ENCODE data around the gene RNF130. TPM values are rescaled to one million over a fixed set of nuclear protein-coding genes. Genes with fewer than 3 reads are reported as not detected.

The RNF130 gene
- total and polyA plus RNA-seq, 9 of the 15 experiments (the other 6 are each of a cell fraction or from before 2014, with no cell fraction given), result 5.8 to 39.4 (median 27.1) TPM

DNA sequence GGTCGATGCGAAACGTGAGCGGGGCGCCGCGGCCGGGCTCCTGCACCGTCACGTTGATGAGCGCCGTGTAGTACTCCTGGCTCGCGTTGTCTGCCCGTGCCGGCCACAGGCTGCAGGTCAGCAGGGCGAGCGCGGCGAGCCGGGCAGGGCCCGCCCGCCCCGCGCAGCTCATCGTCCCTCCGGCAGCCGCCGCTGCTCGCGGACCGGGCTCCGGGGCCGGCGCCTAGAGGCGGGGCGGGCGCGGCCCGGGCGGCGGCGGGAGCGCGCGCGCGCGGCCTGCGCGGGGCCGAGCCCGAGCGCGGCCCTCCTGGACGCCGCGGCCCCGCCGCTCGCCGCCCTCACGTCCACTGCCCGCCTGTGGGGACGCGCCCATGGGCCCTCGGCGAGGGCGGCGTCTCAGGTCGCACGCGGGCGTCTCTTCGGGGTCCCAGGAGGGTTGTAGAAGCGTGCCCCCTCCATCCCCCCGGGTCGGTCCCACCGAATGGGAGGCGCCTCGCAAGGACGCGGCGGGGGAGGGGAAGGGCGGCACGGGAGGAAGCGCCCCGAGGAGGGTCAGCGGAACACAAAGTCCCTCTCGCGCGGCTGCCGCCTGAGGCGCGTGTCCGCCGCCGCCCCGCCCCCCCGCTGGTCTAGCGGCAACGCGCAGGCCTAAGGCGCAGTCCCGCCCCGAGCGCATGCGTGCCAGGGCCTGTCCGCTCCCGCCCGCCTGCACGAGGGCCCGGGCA lies at the start of gene RNF130 (continued):
- TF ChIP-seq, protein P1, sequence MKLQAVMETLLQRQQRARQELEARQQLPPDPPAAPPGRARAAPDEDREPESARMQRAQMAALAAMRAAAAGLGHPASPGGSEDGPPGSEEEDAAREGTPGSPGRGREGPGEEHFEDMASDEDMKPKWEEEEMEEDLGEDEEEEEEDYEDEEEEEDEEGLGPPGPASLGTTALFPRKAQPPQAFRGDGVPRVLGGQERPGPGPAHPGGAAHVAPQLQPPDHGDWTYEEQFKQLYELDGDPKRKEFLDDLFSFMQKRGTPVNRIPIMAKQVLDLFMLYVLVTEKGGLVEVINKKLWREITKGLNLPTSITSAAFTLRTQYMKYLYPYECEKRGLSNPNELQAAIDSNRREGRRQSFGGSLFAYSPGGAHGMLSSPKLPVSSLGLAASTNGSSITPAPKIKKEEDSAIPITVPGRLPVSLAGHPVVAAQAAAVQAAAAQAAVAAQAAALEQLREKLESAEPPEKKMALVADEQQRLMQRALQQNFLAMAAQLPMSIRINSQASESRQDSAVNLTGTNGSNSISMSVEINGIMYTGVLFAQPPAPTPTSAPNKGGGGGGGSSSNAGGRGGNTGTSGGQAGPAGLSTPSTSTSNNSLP (IDR thresholded peaks at IDR 0.05; ENCODE audit: borderline replicate concordance, low read depth, low read length), result no peak
- TF ChIP-seq POLR2A (conservative IDR thresholded peaks at IDR 0.05), result peak; percentile 86
- peak; percentile 98 for TF ChIP-seq CBX1 (IDR thresholded peaks at IDR 0.05; ENCODE audit: low read depth)
- TF ChIP-seq NFYB (IDR thresholded peaks at IDR 0.05; ENCODE audit: extremely low read depth, insufficient read length), result no peak
- no peak for TF ChIP-seq ZFP36 (IDR thresholded peaks at IDR 0.05; ENCODE audit: low read depth, low read length, partially characterized antibody)
- TF ChIP-seq NR1H2 (CRISPR knock-in tag; IDR thresholded peaks at IDR 0.05), result no peak; the same call in 1 of the 2 replicates
- no peak; the same call in 1 of the 2 replicates for TF ChIP-seq ZNF445 (CRISPR knock-in tag; IDR thresholded peaks at IDR 0.05; ENCODE audit: low read depth)
- TF ChIP-seq, protein P2, sequence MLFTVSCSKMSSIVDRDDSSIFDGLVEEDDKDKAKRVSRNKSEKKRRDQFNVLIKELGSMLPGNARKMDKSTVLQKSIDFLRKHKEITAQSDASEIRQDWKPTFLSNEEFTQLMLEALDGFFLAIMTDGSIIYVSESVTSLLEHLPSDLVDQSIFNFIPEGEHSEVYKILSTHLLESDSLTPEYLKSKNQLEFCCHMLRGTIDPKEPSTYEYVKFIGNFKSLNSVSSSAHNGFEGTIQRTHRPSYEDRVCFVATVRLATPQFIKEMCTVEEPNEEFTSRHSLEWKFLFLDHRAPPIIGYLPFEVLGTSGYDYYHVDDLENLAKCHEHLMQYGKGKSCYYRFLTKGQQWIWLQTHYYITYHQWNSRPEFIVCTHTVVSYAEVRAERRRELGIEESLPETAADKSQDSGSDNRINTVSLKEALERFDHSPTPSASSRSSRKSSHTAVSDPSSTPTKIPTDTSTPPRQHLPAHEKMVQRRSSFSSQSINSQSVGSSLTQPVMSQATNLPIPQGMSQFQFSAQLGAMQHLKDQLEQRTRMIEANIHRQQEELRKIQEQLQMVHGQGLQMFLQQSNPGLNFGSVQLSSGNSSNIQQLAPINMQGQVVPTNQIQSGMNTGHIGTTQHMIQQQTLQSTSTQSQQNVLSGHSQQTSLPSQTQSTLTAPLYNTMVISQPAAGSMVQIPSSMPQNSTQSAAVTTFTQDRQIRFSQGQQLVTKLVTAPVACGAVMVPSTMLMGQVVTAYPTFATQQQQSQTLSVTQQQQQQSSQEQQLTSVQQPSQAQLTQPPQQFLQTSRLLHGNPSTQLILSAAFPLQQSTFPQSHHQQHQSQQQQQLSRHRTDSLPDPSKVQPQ (CRISPR knock-in tag; IDR thresholded peaks at IDR 0.05; ENCODE audit: borderline replicate concordance), result no peak
- TF ChIP-seq, protein P3, sequence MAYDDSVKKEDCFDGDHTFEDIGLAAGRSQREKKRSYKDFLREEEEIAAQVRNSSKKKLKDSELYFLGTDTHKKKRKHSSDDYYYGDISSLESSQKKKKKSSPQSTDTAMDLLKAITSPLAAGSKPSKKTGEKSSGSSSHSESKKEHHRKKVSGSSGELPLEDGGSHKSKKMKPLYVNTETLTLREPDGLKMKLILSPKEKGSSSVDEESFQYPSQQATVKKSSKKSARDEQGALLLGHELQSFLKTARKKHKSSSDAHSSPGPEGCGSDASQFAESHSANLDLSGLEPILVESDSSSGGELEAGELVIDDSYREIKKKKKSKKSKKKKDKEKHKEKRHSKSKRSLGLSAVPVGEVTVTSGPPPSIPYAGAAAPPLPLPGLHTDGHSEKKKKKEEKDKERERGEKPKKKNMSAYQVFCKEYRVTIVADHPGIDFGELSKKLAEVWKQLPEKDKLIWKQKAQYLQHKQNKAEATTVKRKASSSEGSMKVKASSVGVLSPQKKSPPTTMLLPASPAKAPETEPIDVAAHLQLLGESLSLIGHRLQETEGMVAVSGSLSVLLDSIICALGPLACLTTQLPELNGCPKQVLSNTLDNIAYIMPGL (CRISPR knock-in tag; IDR thresholded peaks at IDR 0.05), result peak; percentile 95; the same call in 1 of the 2 replicates
- TF ChIP-seq ATF7 (IDR thresholded peaks at IDR 0.05), result peak; percentile 73
- peak; percentile 98 for TF ChIP-seq ZNF644 (tag; IDR thresholded peaks at IDR 0.05; ENCODE audit: low read depth)
- TF ChIP-seq KLF10 (CRISPR knock-in tag; IDR thresholded peaks at IDR 0.05), result no peak
- TF ChIP-seq, protein P4, sequence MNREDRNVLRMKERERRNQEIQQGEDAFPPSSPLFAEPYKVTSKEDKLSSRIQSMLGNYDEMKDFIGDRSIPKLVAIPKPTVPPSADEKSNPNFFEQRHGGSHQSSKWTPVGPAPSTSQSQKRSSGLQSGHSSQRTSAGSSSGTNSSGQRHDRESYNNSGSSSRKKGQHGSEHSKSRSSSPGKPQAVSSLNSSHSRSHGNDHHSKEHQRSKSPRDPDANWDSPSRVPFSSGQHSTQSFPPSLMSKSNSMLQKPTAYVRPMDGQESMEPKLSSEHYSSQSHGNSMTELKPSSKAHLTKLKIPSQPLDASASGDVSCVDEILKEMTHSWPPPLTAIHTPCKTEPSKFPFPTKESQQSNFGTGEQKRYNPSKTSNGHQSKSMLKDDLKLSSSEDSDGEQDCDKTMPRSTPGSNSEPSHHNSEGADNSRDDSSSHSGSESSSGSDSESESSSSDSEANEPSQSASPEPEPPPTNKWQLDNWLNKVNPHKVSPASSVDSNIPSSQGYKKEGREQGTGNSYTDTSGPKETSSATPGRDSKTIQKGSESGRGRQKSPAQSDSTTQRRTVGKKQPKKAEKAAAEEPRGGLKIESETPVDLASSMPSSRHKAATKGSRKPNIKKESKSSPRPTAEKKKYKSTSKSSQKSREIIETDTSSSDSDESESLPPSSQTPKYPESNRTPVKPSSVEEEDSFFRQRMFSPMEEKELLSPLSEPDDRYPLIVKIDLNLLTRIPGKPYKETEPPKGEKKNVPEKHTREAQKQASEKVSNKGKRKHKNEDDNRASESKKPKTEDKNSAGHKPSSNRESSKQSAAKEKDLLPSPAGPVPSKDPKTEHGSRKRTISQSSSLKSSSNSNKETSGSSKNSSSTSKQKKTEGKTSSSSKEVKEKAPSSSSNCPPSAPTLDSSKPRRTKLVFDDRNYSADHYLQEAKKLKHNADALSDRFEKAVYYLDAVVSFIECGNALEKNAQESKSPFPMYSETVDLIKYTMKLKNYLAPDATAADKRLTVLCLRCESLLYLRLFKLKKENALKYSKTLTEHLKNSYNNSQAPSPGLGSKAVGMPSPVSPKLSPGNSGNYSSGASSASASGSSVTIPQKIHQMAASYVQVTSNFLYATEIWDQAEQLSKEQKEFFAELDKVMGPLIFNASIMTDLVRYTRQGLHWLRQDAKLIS (CRISPR knock-in tag; IDR thresholded peaks at IDR 0.05), result peak; percentile 96
